GM21381 (cell line): ENCODE data around the gene CCR6.
A peak's percentile ranks its signal among the peaks of the same experiment; 100 is the strongest.

Source experiments
- ATAC-seq: cut with Tn5 transposase; IDR thresholded peaks from one replicate; pipeline ENCODE4 v1.9.1; 2021; ENCODE audit warnings: mild to moderate bottlenecking, moderate library complexity; ENCODE audit not compliant: unreplicated experiment

CCR6 gene

GRCh38 chr6:167140589-167141474 lies 17.9 kb downstream of the CCR6 start:
- ATAC-seq = no peak

GRCh38 chr6:167141667-167142432 lies 19.0 kb downstream of the CCR6 start:
- peak; percentile 78 for ATAC-seq

- no peak for ATAC-seq
These were observed 19.5 kb downstream of the CCR6 start for GRCh38 chr6:167142433-167142761.

- ATAC-seq = no peak
These were observed 20.1 kb downstream of the CCR6 start for GRCh38 chr6:167143041-167143440.

- ATAC-seq = no peak
These were observed 22.6 kb downstream of the CCR6 start for GRCh38 chr6:167145461-167145860.

- ATAC-seq = no peak
These were observed 23.2 kb downstream of the CCR6 start for GRCh38 chr6:167146135-167146534.

- ATAC-seq = no peak
These were observed 24.1 kb downstream of the CCR6 start for GRCh38 chr6:167146977-167147376.

GRCh38 chr6:167148021-167148420 lies 25.1 kb downstream of the CCR6 start:
- ATAC-seq = no peak

- no peak for ATAC-seq
These were observed 26.1 kb downstream of the CCR6 start for GRCh38 chr6:167148997-167149396.

GRCh38 chr6:167150941-167151549 lies 28.1 kb downstream of the CCR6 start:
- ATAC-seq = peak; percentile 50

- ATAC-seq = no peak
These were observed 28.8 kb downstream of the CCR6 start for GRCh38 chr6:167151648-167152047.

GRCh38 chr6:167152862-167153261 lies 30.0 kb downstream of the CCR6 start:
- ATAC-seq = peak; percentile 41

- ATAC-seq = peak; percentile 67
These were observed 30.6 kb downstream of the CCR6 start for GRCh38 chr6:167153521-167153959.

- no peak for ATAC-seq
These were observed 31.4 kb downstream of the CCR6 start for GRCh38 chr6:167154291-167154690.

GRCh38 chr6:167154895-167155294 lies 32.0 kb downstream of the CCR6 start:
- ATAC-seq = no peak

- ATAC-seq = no peak
These were observed 34.5 kb downstream of the CCR6 start for GRCh38 chr6:167157414-167157813.

- ATAC-seq = no peak
These were observed 35.0 kb downstream of the CCR6 start, which contains the start of gene GPR31 for GRCh38 chr6:167157863-167158262. Gene GPR31, minus strand, starts transcription at chr6:167157980. Its CDS starts 149 bp downstream, at chr6:167157831.

GRCh38 chr6:167161851-167162467 lies 39.1 kb downstream of the CCR6 start:
- no peak for ATAC-seq

- no peak for ATAC-seq
These were observed 39.7 kb downstream of the CCR6 start for GRCh38 chr6:167162591-167162990.

- no peak for ATAC-seq
These were observed 40.6 kb downstream of the CCR6 start for GRCh38 chr6:167163476-167164011.

GRCh38 chr6:167164261-167164660 lies 41.4 kb downstream of the CCR6 start:
- no peak for ATAC-seq
